Neural progenitor cell (in vitro differentiated cells): ENCODE data around the gene VIL1.

ENCODE experiments used
- EZH2 ChIP-seq: fragments of 200-600 bp; sonication (generic); IDR thresholded peaks from 2 replicates; pipeline ENCODE4 v1.6.1; 2017; ENCODE audit warnings: antibody characterized with exemption, mild to moderate bottlenecking, moderate library complexity
- EZH2phosphoT487 ChIP-seq: fragments of 200-600 bp; sonication (generic); IDR thresholded peaks from 2 replicates; pipeline ENCODE4 v1.6.1; 2017; ENCODE audit warnings: antibody characterized with exemption
- TF ChIP-seq, protein P1 (sequence below): fragments of 200-600 bp; sonication (generic); IDR thresholded peaks from 2 replicates; pipeline ENCODE4 v1.5.1; 2017; ENCODE audit warnings: antibody characterized with exemption, mild to moderate bottlenecking

GRCh38 chr2:218422403-218423086 lies 3.6 kb downstream of the VIL1 start:
- TF ChIP-seq EZH2 (no peak), EZH2phosphoT487 (no peak)
- TF ChIP-seq, protein P1, sequence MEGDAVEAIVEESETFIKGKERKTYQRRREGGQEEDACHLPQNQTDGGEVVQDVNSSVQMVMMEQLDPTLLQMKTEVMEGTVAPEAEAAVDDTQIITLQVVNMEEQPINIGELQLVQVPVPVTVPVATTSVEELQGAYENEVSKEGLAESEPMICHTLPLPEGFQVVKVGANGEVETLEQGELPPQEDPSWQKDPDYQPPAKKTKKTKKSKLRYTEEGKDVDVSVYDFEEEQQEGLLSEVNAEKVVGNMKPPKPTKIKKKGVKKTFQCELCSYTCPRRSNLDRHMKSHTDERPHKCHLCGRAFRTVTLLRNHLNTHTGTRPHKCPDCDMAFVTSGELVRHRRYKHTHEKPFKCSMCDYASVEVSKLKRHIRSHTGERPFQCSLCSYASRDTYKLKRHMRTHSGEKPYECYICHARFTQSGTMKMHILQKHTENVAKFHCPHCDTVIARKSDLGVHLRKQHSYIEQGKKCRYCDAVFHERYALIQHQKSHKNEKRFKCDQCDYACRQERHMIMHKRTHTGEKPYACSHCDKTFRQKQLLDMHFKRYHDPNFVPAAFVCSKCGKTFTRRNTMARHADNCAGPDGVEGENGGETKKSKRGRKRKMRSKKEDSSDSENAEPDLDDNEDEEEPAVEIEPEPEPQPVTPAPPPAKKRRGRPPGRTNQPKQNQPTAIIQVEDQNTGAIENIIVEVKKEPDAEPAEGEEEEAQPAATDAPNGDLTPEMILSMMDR = no peak
